Left ventricle myocardium inferior (tissue), 1 donor: Measurements from ENCODE around the gene LYPD1. TPM values are rescaled to one million over a fixed set of nuclear protein-coding genes. Genes with fewer than 3 reads are reported as not detected.

Source experiments
- DNase-seq: peaks from one replicate; pipeline ENCODE4 v3.0.0-alpha.2; 2020
- H3K27ac ChIP-seq: fragments of 200-600 bp; replicated peaks from 2 replicates; pipeline ENCODE4 v1.8.0; 2021
- H3K27me3 ChIP-seq: fragments of 200-600 bp; 2 replicates; pipeline ENCODE4 v1.8.0; 2021; ENCODE audit warnings: low read depth
- H3K36me3 ChIP-seq: fragments of 200-600 bp; 2 replicates; pipeline ENCODE4 v1.8.0; 2021
- H3K4me1 ChIP-seq: fragments of 200-600 bp; 2 replicates; pipeline ENCODE4 v1.8.0; 2021
- H3K4me3 ChIP-seq: fragments of 200-600 bp; 2 replicates; pipeline ENCODE4 v1.8.0; 2021; ENCODE audit warnings: mild to moderate bottlenecking, moderate library complexity
- H3K9me3 ChIP-seq: fragments of 200-600 bp; replicated peaks from 2 replicates; pipeline ENCODE4 v1.8.0; 2021
- intact Hi-C: fragments of 100-400 bp; cut with micrococcal nuclease; formaldehyde crosslinking; loops from one replicate; pipeline ENCODE4 v1.11.0; 2022
- total RNA-seq: library from RNA; stranded (reverse); fragmentation: NEBNext Ultra II Directional; extraction: Animal tissue kit (Norgen Biotek cat#: 25700); gene quantifications from one replicate; pipeline ENCODE4 v1.2.1, GENCODE V29; 2021
- TF ChIP-seq, protein P1 (sequence below): fragments of 200-600 bp; IDR thresholded peaks from 2 replicates; pipeline ENCODE4 v1.8.0; 2021; ENCODE audit warnings: antibody characterized with exemption, mild to moderate bottlenecking, borderline replicate concordance
- donor health status: DM: no; HTN: yes; CAD: no; lungs with severe emphysema.

LYPD1 gene
- total RNA-seq, 1 donor from 2014 or later: not detected

- TF ChIP-seq, protein P1, sequence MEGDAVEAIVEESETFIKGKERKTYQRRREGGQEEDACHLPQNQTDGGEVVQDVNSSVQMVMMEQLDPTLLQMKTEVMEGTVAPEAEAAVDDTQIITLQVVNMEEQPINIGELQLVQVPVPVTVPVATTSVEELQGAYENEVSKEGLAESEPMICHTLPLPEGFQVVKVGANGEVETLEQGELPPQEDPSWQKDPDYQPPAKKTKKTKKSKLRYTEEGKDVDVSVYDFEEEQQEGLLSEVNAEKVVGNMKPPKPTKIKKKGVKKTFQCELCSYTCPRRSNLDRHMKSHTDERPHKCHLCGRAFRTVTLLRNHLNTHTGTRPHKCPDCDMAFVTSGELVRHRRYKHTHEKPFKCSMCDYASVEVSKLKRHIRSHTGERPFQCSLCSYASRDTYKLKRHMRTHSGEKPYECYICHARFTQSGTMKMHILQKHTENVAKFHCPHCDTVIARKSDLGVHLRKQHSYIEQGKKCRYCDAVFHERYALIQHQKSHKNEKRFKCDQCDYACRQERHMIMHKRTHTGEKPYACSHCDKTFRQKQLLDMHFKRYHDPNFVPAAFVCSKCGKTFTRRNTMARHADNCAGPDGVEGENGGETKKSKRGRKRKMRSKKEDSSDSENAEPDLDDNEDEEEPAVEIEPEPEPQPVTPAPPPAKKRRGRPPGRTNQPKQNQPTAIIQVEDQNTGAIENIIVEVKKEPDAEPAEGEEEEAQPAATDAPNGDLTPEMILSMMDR: no peak
- H3K36me3 ChIP-seq: no peaks in the 10 kb centered on the region
These were observed 46.7 kb downstream of the LYPD1 start for GRCh38 chr2:132623096-132623839.

GRCh38 chr2:132621131-132621875 is 48.7 kb downstream of the LYPD1 start:
- Histone ChIP-seq H3K4me3 (no peak overlapping the region), H3K4me1 (peaks cover 7% of the 10 kb centered on the region), H3K36me3 (no peaks in the 10 kb centered on the region), H3K9me3 (no peaks in the 10 kb centered on the region), H3K27me3 (no peaks in the 10 kb centered on the region), H3K27ac (no peak overlapping the region)
- TF ChIP-seq, protein P1: no peak
- no peak for DNase-seq
- intact Hi-C loops: no loop called here

More at GRCh38 chr2:132623096-132623839, 46.7 kb downstream of the LYPD1 start:
- no peak overlapping the region for H3K4me3 ChIP-seq
- intact Hi-C loops: no loop called here
- peaks cover 7% of the 10 kb centered on the region for H3K4me1 ChIP-seq
- peaks cover 5% of the 10 kb centered on the region for H3K27me3 ChIP-seq
- no peaks in the 10 kb centered on the region for H3K9me3 ChIP-seq
- DNase-seq: no peak
- H3K27ac ChIP-seq: no peak overlapping the region

GRCh38 chr2:132620115-132620514 is 49.9 kb downstream of the LYPD1 start:
- no peak for DNase-seq
- no peaks in the 10 kb centered on the region for H3K36me3 ChIP-seq
- H3K27me3 ChIP-seq: no peaks in the 10 kb centered on the region
- TF ChIP-seq, protein P1: no peak
- H3K4me1 ChIP-seq: peaks cover 7% of the 10 kb centered on the region
- H3K9me3 ChIP-seq: no peaks in the 10 kb centered on the region
- H3K4me3 ChIP-seq: no peak overlapping the region
- no peak overlapping the region for H3K27ac ChIP-seq
- intact Hi-C loops: no loop called here

- H3K27me3 ChIP-seq: no peaks in the 10 kb centered on the region
- TF ChIP-seq, protein P1: no peak
- no peaks in the 10 kb centered on the region for H3K9me3 ChIP-seq
- intact Hi-C loops: no loop called here
- no peak for DNase-seq
- peaks cover 7% of the 10 kb centered on the region for H3K4me1 ChIP-seq
- no peaks in the 10 kb centered on the region for H3K36me3 ChIP-seq
- no peak overlapping the region for H3K27ac ChIP-seq
- H3K4me3 ChIP-seq: no peak overlapping the region
These were observed 51.3 kb downstream of the LYPD1 start for GRCh38 chr2:132618734-132619133.

DNA sequence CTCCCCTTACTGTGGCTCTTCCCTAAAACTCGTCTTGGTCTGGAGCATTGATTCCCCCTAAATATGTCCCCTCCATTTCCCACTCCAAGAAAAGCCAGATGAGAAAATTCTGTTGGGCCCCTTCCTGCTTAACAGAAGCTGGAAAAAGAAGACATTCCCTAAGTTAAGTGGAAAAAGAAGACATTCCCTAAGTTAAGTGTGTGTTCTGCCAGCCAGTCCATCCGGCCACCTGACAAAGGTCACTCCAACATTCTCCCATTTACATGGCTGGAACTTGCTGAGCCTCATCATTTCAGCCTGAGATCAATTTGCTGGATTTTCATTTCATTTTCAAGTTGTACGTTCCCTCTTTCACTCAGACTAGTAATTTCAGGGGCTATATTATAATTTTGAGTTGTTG is 52.0 kb downstream of the LYPD1 start:
- peaks cover 7% of the 10 kb centered on the region for H3K4me1 ChIP-seq
- no peak overlapping the region for H3K27ac ChIP-seq
- H3K27me3 ChIP-seq: no peaks in the 10 kb centered on the region
- no peaks in the 10 kb centered on the region for H3K36me3 ChIP-seq
- DNase-seq: no peak
- intact Hi-C loops: no loop called here
- H3K4me3 ChIP-seq: no peak overlapping the region
- H3K9me3 ChIP-seq: no peaks in the 10 kb centered on the region
- TF ChIP-seq, protein P1: no peak
